T-helper 1 cell (primary cell): ENCODE results near the gene IL4I1.

Experiments
- DNase-seq, 5 donors: peaks; one replicate each; pipeline ENCODE4 v3.0.0-alpha.2; 2012 to 2020

IL4I1 gene

GRCh38 chr19:49924004-49924880, 27.6 kb upstream of the IL4I1 start:
- no peak for DNase-seq

- DNase-seq: no peak
Observed at GRCh38 chr19:49923055-49924003, 26.6 kb upstream of the IL4I1 start.

- DNase-seq: no peak
Observed at GRCh38 chr19:49921871-49922795, 25.4 kb upstream of the IL4I1 start.

- no peak for DNase-seq
Observed at GRCh38 chr19:49920624-49921363, 24.1 kb upstream of the IL4I1 start.

- no peak for DNase-seq
Observed at GRCh38 chr19:49918089-49918488, 21.4 kb upstream of the IL4I1 start.

- DNase-seq: no peak
Observed at GRCh38 chr19:49916839-49917733, 20.4 kb upstream of the IL4I1 start.

- no peak for DNase-seq
Observed at GRCh38 chr19:49915271-49915670, 18.6 kb upstream of the IL4I1 start.

GRCh38 chr19:49913720-49914119, 17.0 kb upstream of the IL4I1 start:
- no peak for DNase-seq

- no peak for DNase-seq
Observed at GRCh38 chr19:49912965-49913685, 16.4 kb upstream of the IL4I1 start.

GRCh38 chr19:49911381-49912145, 14.9 kb upstream of the IL4I1 start:
- peak in 1 of 5 donors; percentile 44 for DNase-seq

GRCh38 chr19:49910179-49910578, 13.5 kb upstream of the IL4I1 start:
- DNase-seq: no peak

- DNase-seq: no peak
Observed at GRCh38 chr19:49908480-49909420, 12.1 kb upstream of the IL4I1 start.

- no peak for DNase-seq
Observed at GRCh38 chr19:49907745-49908446, 11.2 kb upstream of the IL4I1 start.

GRCh38 chr19:49906879-49907564, 10.3 kb upstream of the IL4I1 start:
- no peak for DNase-seq

- no peak for DNase-seq
Observed at GRCh38 chr19:49904136-49904535, 7.4 kb upstream of the IL4I1 start.

- DNase-seq: no peak
Observed at GRCh38 chr19:49895566-49896297, 955 bp downstream of the IL4I1 start.
